GM19035 (cell line): ENCODE measurements around the gene CBX2.

Source experiments
- ATAC-seq: cut with Tn5 transposase; IDR thresholded peaks from one replicate; pipeline ENCODE4 v1.9.1; 2021; ENCODE audit not compliant: unreplicated experiment

CBX2 gene

DNA sequence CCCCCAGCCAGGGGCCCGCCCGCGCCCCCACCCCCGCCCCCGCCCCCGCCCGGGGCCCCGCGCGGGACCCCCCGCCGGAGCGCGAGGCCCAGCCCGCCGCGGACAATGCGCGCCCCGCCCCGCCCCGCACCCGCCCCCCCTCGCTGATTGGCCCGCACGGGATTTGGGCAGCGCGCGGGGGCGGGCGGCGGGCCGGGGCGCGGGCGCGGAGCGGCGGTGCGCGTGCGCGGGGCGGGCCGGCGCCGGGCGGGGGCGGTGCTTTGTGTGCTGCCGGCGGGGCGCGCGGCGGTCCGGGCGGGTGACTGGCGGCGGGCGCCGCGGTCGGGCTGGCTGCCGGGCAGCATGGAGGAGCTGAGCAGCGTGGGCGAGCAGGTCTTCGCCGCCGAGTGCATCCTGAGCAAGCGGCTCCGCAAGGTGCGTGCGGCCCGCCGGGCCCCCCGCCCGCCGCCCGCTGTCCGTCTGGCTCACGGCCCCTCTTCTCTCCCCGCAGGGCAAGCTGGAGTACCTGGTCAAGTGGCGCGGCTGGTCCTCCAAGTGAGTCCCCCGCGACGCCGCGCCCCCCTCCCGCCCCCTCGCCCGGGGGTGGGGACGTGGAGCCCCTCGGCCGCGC is at the start of gene CBX2:
CBX2 (plus strand) TSS at position 255 of the 610 bp plus-strand sequence; CDS start at position 343, 88 bp downstream.
- ATAC-seq, result peak; percentile 78

- no peak for ATAC-seq
These were observed 49.6 kb upstream of the CBX2 start for GRCh38 chr17:79728169-79728907.

- ATAC-seq, result no peak
These were observed 49.0 kb upstream of the CBX2 start for GRCh38 chr17:79728908-79729471.

GRCh38 chr17:79729761-79730160 is 48.2 kb upstream of the CBX2 start:
- no peak for ATAC-seq

DNA sequence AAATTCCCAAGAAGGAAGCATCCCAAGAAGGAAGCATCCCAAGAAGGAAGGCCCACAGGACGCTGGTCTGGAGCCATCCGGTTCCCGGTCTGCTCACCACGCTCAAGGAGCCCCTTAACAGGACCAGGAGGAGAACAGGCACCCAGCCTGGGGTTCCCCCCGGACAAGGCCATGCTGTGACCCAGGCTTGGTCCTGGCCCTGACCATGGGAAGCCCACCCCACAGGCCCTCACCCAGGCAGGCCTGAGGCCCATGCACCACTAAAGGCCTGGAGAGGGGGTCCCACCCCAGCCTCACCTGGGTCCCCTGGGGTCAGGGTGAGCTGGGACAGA is 47.5 kb upstream of the CBX2 start:
- ATAC-seq, result no peak

DNA sequence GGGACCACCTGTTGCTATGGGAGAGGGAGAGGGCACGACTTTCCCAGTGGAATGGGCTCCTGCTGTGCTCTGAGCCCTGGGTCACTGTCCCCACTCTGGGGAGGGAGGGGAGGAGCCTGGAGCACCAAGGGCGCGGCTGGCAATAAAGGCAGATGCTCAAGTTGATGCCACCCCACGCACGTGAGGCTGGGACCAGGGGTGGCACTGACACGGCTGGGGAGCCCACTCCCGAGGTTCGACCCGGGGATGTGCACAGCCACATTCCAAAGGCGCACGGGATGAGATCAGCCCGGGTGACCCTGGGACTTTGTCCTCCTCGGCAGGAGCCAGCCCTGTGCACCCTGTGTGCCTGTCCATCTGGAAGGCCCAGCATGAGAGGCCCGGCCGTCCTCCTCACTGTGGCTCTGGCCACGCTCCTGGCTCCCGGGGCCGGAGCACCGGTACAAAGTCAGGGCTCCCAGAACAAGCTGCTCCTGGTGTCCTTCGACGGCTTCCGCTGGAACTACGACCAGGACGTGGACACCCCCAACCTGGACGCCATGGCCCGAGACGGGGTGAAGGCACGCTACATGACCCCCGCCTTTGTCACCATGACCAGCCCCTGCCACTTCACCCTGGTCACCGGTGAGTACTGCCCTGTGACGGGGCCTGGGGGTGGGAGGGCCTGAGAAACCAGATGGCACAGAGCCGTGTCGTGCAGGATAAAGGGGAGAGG is 47.0 kb upstream of the CBX2 start, which contains the start of gene ENPP7:
ENPP7 (plus strand) TSS at position 175 of the 715 bp plus-strand sequence; CDS start at position 372, 197 bp downstream.
- no peak for ATAC-seq

GRCh38 chr17:79732254-79732653 is 45.7 kb upstream of the CBX2 start:
- ATAC-seq, result no peak

DNA sequence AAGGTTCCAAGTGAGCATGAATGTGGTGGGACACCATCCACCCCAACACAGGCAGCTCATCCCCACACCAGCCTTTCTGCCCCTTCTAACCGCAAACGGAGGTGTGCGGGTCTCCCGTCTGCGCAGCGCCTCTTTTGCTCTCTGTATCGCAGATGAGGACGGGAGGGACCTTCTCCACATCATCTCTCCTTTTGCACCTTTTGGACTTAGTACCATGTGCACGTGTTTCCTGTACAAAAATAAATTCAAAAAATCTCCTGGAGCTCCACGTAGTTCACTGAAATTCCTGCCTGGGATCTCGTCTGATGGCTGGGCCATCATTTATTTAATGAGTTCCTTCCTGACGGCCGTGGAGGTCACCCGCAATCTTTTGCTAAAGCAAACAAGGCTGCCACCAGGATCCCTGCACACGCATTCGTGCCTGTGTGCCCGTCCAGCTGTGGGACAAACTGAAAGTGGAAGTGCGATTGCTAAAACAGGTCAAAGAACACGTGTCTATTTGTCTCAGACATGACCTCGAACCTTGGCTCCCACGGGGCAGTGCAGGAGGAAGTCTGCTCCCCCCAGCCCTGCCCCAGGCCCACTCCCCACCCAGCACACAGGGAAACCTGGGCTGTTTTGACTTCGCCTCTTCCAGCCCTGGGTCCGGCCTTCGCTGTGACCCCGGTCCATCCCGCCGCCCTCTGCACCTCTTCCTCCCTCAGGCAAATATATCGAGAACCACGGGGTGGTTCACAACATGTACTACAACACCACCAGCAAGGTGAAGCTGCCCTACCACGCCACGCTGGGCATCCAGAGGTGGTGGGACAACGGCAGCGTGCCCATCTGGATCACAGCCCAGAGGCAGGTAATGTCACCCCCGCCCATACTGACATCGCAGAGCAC is 44.9 kb upstream of the CBX2 start:
- no peak for ATAC-seq

DNA sequence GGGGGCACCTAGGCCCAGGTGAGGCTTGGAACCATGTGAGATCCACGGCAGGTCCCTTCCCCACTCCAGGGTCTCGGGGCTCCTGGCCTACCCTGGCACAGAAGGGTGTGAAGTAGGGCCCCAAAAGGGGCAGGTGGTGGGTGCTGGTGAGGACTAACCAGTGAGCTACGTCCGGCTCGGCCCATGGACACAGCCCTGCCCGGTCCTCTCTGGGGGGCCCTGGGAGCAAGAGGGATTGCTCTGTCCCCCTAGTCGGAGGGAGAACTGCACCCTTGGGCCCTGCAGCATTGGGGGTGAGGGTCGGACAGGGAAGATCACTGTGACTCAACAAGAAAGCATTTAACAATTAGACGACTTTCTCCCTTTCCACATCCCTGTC is 44.3 kb upstream of the CBX2 start:
- ATAC-seq, result no peak

DNA sequence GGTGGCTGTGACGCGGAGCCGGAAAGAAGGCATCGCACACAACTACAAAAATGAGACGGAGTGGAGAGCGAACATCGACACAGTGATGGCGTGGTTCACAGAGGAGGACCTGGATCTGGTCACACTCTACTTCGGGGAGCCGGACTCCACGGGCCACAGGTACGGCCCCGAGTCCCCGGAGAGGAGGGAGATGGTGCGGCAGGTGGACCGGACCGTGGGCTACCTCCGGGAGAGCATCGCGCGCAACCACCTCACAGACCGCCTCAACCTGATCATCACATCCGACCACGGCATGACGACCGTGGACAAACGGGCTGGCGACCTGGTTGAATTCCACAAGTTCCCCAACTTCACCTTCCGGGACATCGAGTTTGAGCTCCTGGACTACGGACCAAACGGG is 42.9 kb upstream of the CBX2 start:
- no peak for ATAC-seq

DNA sequence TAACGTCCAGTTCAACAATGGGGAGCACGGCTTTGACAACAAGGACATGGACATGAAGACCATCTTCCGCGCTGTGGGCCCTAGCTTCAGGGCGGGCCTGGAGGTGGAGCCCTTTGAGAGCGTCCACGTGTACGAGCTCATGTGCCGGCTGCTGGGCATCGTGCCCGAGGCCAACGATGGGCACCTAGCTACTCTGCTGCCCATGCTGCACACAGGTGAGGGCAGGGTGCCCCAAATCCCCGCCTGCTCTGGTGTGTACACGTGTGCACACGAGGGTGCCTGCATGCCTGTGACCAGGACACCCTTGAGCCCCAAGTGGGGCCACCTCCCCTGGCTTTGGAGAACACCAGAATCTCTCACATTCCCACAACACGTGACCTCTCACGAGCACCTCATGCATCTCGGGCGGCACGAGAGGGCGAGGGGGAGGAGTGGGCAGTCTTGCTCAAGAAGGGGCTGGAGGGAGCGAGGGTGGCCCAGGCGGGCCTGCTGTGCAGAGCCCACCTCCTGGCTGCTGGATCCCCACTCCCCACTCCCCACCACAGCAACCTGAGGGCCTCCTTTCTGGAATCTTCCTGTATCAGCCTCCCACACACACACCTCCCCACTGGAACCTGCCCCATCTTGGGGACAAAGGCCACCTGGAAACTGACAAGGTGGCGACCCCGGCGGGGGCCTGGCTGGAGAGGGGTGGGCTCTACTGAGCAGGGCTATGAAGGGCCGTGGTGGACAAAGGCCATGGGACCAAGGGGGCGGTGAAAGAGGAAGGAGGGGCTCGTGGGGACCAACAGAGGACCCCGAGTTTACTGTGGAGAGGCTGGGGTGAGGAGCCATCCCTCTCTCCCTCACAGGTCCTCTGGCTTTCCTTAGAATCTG is 40.7 kb upstream of the CBX2 start:
- ATAC-seq, result no peak

- no peak for ATAC-seq
These were observed 39.9 kb upstream of the CBX2 start for GRCh38 chr17:79737922-79738578.

GRCh38 chr17:79738643-79739042 is 39.3 kb upstream of the CBX2 start:
- no peak for ATAC-seq

DNA sequence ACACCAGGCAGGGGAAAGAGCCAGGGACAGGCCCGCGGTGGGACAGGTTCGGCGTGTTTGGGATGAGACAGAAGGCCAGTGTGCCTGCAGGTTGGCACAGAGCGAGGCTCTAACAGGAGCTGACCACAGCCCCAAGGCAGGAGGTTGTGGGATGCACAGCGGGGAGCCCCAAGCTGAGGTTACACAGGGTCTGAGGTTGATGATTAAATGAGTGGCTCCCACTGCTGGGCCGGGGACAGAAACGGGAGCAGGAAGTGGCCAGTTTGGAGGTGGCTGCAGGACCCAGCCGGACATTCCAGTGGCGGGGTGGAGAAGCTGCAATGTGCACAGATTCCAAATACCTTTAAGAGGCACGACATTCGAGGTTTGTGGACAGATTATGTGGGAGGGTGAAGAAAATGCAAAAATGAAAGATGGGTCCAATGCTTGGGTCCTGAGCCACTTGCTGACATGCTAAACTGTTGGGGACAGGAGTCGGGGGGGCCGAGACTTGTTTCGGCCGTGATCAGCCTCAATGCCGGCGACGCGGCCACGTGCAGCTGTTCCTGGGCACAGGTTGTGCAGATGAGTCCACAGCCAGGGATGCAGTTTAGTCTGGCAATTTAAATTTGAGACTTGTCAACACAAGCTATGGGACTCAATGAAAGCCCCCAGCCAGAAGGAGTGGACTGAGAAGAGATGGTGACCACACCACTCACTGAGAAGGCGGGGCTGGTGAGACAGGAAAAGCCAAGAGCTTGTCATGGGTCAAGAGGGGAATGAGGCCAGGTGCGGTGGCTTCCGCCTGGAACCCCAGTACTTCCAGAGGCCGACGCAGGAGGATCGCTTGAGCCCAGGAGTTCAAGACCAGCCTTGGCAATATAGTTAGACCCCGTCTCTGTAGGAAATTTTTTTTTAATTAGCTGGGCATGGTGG is 38.5 kb upstream of the CBX2 start:
- no peak for ATAC-seq

GRCh38 chr17:79740413-79740812 is 37.5 kb upstream of the CBX2 start:
- ATAC-seq, result no peak

- no peak for ATAC-seq
These were observed 36.6 kb upstream of the CBX2 start for GRCh38 chr17:79741401-79741750.

DNA sequence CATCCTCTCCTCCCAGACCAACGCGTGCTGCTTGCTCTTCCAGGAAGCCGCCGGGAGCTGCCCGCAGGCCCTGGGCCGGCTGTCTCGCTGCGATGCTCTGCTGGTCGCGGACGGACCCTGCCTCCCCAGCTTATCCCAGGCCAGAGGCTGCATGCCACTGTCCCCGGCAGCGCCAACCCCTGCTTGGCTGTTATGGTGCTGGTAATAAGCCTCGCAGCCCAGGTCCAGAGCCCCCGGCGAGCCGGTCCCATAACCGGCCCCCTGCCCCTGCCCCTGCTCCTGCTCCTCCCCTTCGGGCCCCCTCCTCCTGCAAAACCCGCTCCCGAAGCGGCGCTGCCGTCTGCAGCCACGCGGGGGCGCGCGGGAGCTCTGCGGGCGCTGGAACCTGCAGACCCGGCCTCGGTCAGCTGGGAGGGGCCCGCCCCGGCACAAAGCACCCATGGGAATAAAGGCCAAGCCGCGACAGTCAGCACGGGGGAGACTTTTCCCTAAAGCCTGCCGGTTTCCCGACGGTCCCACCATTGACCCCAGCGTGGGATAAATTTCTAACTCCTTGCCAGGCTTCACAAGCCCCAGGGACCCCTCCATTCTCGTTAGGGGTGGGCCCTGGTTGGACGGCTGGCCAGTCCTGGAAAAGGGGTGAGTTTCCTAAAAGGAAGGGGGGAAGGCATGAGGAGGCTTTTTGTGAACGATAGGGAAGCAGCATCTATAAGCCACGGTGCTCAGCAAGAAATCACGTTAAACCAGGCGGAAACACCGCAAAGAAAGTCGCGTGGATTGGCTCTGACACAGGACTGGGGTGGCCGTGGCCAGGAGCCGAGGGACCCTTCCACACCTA is 36.0 kb upstream of the CBX2 start:
- no peak for ATAC-seq

DNA sequence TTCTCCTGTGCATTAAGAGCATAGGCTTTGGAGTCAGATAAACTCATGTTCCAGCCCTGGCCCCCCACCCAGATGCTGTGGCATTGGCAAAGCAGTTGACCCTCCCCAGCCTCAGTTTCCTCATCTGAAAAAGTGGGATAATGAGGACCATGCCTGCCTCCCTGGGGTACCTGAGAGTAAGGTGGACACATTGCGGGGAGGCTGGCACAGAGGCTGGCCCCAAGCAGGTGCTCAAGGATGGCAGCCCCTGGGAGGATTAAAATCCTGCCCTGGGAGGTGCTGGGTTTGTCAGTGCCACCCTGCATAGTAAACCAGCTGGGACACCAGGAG is 35.4 kb upstream of the CBX2 start:
- ATAC-seq, result no peak
